NCI-H1694 (cell line): ENCODE results near the gene CECR2.
"Not testable (repeated sequence)": the region's sequence is repeated elsewhere in the genome, so short reads cannot be mapped to it uniquely, and the experiment has no call there.

ENCODE experiments used
- DNase-seq: peaks from one replicate; lab custom pipeline; 2025; lab: John Stamatoyannopoulos, UW

CECR2 gene

GRCh38 chr22:17403906-17404305, 34.6 kb downstream of the CECR2 start:
- DNase-seq, result no peak

DNA sequence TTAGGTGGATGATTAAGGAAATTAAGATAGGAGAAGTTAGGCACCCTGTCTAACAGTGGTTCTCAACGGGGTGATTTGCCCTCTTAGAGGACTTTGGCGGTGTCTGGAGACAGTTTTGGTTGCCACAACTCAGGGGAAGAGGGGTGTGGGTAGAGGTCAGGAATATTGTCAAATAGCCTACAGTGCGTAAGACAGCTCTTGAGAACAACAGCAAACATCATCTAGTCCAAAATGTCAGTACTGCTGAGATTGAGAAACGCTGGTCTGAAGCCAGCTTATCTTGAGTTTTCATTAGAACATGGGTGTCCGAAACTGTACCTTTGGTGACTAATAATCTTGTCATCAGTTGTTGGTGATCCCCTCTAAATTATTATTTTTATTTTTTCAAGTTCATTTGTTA, 38.4 kb downstream of the CECR2 start:
- DNase-seq, result no peak

DNA sequence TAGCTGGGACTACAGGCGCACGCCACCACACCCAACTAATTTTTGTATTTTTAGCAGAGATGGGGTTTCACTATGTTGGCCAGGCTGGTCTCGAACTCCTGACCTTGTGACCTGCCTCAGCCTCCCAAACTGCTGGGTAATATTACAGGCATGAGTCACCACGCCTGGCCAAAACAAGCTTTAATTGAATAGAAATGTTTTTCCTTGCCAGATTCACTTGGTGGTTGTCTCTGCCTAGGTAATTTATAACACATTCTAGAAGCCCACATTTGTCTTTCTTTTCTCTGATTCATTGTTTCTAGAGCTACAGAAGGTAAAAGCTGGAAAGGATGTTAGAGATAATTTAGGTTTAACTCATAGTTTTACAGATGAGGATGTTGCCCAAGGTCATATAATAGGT, 41.3 kb downstream of the CECR2 start:
- DNase-seq, result no peak

GRCh38 chr22:17411213-17411612, 42.0 kb downstream of the CECR2 start:
- DNase-seq, result peak; percentile 94

GRCh38 chr22:17412232-17412631, 43.0 kb downstream of the CECR2 start:
- no peak for DNase-seq

GRCh38 chr22:17418890-17419324, 49.6 kb downstream of the CECR2 start:
- DNase-seq, result no peak

DNA sequence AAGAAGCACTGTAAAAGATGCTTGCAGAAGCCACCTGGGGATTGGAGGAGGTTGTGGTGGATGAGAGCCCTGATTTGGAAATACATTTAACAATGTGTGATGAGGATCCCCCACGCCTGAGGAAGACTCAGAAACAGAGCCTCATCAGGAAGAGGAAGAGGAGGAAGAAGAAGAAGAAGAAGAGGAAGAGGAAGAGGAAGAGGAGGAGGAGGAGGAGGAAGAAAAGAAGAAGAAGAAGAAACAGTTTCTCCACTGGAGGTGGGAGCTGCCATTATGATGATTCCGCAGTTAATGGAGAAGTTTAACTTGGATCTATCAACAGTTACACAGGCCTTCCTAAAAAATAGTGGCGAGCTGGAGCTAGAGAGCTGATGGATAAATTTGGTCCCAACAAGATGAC, 50.1 kb downstream of the CECR2 start:
- no peak for DNase-seq

- no peak for DNase-seq
Measured at GRCh38 chr22:17422736-17423343, 53.6 kb downstream of the CECR2 start.

DNA sequence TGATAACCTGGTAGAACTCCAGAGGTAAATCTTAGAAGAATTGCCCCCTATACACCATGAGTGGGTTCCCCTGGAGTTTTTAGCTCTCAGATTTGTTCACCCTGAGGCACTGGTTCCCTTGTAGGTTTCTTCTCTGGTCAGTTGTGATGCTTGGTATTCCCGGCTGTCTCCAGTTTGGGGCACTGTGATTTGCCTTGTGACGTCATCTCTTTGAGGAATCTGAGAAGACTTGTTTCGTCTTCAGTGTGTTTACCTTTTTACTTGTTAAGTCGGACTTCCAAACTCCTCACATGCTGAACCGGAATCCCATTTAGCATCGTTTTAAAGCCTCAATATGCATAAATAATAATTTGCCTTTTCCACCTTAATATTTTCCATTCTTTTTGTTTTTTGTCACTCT, 54.4 kb downstream of the CECR2 start:
- no peak for DNase-seq

DNA sequence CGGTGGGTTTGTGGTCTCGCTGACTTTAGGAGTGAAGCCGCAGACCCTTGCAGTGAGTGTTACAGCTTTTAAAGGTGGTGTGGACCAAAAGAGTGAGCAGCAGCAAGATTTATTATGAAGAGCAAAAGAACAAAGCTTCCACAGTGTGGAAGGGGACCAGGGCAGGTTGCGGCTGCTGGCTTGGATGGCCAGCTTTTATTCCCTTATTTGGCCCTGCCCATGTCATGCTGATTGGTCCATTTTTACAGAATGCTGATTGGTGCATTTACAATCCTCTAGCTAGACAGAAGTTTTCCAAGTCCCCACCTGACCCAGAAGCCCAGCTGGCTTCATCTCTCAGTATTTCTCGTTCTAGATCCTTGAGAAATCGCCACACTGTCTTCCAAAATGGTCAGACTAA, 58.3 kb downstream of the CECR2 start:
- not testable (repeated sequence) for DNase-seq

DNA sequence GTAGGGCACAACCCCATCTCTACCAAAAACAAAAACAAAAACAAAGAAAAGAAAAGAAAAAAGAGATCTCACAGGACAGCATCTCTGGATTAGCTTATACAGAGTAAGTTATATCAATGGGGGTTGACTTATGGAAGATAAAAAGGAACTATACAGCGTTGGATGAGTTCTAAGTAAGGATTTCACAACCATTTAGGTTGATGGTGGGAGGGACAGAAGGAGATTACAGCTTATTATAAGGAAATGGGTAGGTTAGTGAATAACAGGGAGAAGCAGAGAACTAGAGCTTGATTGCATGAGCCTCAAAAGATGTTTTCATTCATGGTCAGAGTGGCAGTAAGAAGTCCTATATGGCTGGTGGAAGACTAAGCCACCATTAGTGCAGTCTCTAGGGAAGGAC, 60.3 kb downstream of the CECR2 start:
- DNase-seq, result no peak

DNA sequence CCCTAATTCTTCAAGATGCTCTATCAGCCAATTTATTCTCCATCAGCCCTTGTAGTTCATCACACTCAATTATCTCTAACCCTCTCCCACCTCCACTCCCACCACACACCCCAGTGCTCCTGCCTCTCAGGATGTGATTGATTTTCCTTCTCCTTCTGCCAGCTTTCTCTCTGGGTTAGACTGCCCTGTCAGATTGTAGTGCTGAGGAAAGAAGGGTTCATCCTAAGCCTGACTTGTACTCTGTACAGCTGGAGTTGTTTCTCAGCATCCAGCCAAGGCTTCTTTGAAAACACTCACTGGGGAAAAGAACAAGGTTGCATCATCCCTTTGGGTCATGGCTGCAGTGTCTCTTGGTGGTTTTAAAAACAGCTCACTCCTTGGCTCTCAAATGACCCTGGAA, 61.2 kb downstream of the CECR2 start:
- no peak for DNase-seq

- no peak for DNase-seq
Measured at GRCh38 chr22:17431179-17431578, 61.9 kb downstream of the CECR2 start.

- no peak for DNase-seq
Measured at GRCh38 chr22:17434856-17435255, 65.6 kb downstream of the CECR2 start.

DNA sequence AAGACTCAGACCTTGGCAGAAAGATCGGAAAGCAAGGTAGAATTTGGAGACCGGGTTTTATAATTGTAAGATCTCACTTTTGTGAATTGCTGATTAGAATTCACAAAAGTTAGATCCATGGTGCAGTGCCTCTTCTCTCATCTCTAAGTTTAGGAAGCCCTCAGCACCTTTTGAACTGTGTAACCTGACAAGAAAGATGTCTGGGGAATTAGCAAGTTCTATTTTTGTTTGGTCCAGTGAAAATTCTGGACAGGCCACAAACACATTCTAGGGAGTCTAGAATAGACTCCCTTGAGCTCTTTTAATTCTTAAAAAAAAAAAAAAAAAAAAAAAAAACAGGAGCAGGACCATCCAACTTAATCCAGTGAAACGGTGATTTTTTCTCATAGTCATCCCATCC, 66.1 kb downstream of the CECR2 start:
- DNase-seq, result no peak

- no peak for DNase-seq
Measured at GRCh38 chr22:17436382-17436980, 67.2 kb downstream of the CECR2 start.

- DNase-seq, result no peak
Measured at GRCh38 chr22:17436981-17437412, 67.7 kb downstream of the CECR2 start.

GRCh38 chr22:17438026-17438425, 68.8 kb downstream of the CECR2 start:
- no peak for DNase-seq

GRCh38 chr22:17441326-17441725, 72.1 kb downstream of the CECR2 start:
- no peak for DNase-seq

- no peak for DNase-seq
Measured at GRCh38 chr22:17443405-17444203, 74.3 kb downstream of the CECR2 start.

DNA sequence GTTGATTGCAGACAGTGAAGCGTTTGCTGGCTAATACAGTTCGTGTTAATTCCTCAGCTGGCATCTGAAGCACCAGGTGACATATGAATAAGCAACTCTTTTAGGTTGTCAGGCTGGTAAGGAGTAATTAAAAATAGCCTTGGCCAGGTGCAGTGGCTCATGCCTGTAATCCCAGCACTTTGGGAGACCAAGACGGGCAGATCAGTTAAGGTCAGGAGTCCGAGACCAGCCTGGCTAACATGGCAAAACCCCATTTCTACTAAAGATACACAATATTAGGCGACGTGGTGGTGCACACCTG, 74.9 kb downstream of the CECR2 start:
- DNase-seq, result no peak

GRCh38 chr22:17446698-17447097, 77.4 kb downstream of the CECR2 start:
- DNase-seq, result no peak

- DNase-seq, result no peak
Measured at GRCh38 chr22:17451316-17451715, 82.1 kb downstream of the CECR2 start.

DNA sequence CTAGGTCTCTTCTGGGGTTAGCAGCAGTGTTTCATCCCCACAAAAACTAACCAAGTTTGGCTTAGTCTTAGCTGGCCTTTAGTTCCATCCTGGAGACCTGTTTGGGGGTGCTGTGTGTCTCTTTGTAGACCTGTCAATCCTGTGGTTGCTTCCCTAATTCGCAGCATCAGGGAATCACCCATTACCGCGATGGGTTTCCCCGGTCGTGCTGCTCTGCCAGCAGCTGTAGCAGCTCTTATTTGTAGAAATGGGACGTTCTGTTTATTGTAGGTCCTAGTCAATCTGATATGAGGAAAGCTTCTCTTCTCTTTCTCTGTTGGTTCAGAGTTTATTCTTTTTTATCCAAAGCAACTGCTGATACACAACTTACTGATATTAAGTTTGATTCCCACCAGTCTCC, 91.6 kb downstream of the CECR2 start:
- DNase-seq, result no peak
